PC-3 (cell line): ENCODE results near the gene MYL7. TPM values are rescaled to one million over a fixed set of nuclear protein-coding genes. Genes with fewer than 3 reads are reported as not detected.

Experiments
- ATAC-seq: fragments of 200-7000 bp; cut with Tn5 transposase; 2 replicates; pipeline ENCODE4 v1.9.1; 2020; ENCODE audit warnings: mild to moderate bottlenecking, moderate library complexity
- BruUV-seq: library from RNA; stranded (reverse); fragments of 400-500 nt; replicated peaks from 2 replicates; lab custom pipeline; 2021; lab: Mats Ljungman, UMichigan
- CTCF ChIA-PET: fragments of 300-600 bp; sonication (Branson Sonifier 250); formaldehyde crosslinking; loops from one replicate; lab custom pipeline; 2022; ENCODE audit warnings: antibody characterized with exemption; lab: Charles Lee
- POLR2A ChIA-PET: fragments of 300-600 bp; sonication (Branson Sonifier 250); formaldehyde crosslinking; loops from one replicate; lab custom pipeline; 2022; ENCODE audit warnings: antibody characterized with exemption; ENCODE audit not compliant: unreplicated experiment; lab: Charles Lee
- DNase-seq: peaks from one replicate; pipeline ENCODE4 v3.0.0-alpha.2; 2015
- H2AFZ ChIP-seq: fragments of 300-600 bp; sonication (generic); 2 replicates; pipeline ENCODE4 v1.6.0; 2016; ENCODE audit warnings: antibody characterized with exemption, low read length
- H3F3A ChIP-seq: fragments of 300-600 bp; sonication (generic); one replicate; pipeline ENCODE4 v1.6.0; 2017; ENCODE audit warnings: antibody characterized with exemption, low read length, control low read depth, mild to moderate bottlenecking; ENCODE audit not compliant: unreplicated experiment
- H3K27ac ChIP-seq: fragments of 300-600 bp; sonication (generic); 2 replicates; pipeline ENCODE4 v1.5.1; 2016; ENCODE audit warnings: mild to moderate bottlenecking, low read length
- H3K27me3 ChIP-seq: fragments of 300-600 bp; sonication (generic); 2 replicates; pipeline ENCODE4 v1.6.1; 2016; ENCODE audit warnings: low read length, mixed read lengths
- H3K36me3 ChIP-seq: fragments of 300-600 bp; sonication (generic); 2 replicates; pipeline ENCODE4 v1.6.1; 2016; ENCODE audit warnings: low read depth, mixed run types, low read length, mixed read lengths
- H3K4me1 ChIP-seq: fragments of 300-600 bp; sonication (generic); 2 replicates; pipeline ENCODE4 v1.5.1; 2016; ENCODE audit warnings: low read length; ENCODE audit not compliant: insufficient read depth
- H3K4me2 ChIP-seq: fragments of 300-600 bp; sonication (generic); 2 replicates; pipeline ENCODE4 v1.6.0; 2016; ENCODE audit warnings: low read length
- H3K4me3 ChIP-seq: fragments of 300-600 bp; sonication (generic); 2 replicates; pipeline ENCODE4 v1.5.1; 2016; ENCODE audit warnings: mild to moderate bottlenecking, low read length, mixed read lengths
- H3K79me2 ChIP-seq: fragments of 300-600 bp; sonication (generic); 2 replicates; pipeline ENCODE4 v1.6.1; 2017; ENCODE audit warnings: low read length, mixed read lengths
- H3K9ac ChIP-seq: fragments of 300-600 bp; sonication (generic); 2 replicates; pipeline ENCODE4 v1.6.0; 2016; ENCODE audit warnings: mild to moderate bottlenecking, low read length
- H3K9me2 ChIP-seq: fragments of 300-600 bp; sonication (generic); replicated peaks from 2 replicates; pipeline ENCODE4 v1.6.1; 2016; ENCODE audit warnings: mixed run types, low read length, mixed read lengths
- H3K9me3 ChIP-seq: fragments of 300-600 bp; sonication (generic); 2 replicates; pipeline ENCODE4 v1.6.1; 2016; ENCODE audit warnings: low read length, mixed read lengths
- H4K20me1 ChIP-seq: fragments of 300-600 bp; sonication (generic); 2 replicates; pipeline ENCODE4 v1.6.1; 2016; ENCODE audit warnings: low read length, mixed read lengths
- EZH2 ChIP-seq: fragments of 300-600 bp; sonication (generic); IDR thresholded peaks from one replicate; pipeline ENCODE4 v1.6.1; 2017; ENCODE audit warnings: antibody characterized with exemption, mild to moderate bottlenecking, low read length; ENCODE audit not compliant: unreplicated experiment
- EZH2phosphoT487 ChIP-seq: fragments of 300-600 bp; sonication (generic); IDR thresholded peaks from 2 replicates; pipeline ENCODE4 v1.6.1; 2018; ENCODE audit warnings: mild to moderate bottlenecking, antibody characterized with exemption, low read length, borderline replicate concordance
- intact Hi-C: fragments of 100-400 bp; cut with micrococcal nuclease; formaldehyde crosslinking; loops from 2 replicates; pipeline ENCODE4 v1.9.0; 2023
- total RNA-seq: library from RNA; depleted of rRNA; stranded (reverse); fragments of >200 nt; gene quantifications from 2 replicates; pipeline ENCODE4 v1.2.3, GENCODE V29; 2014
- TF ChIP-seq, protein P1 (sequence below): fragments of 300-600 bp; sonication (generic); conservative IDR thresholded peaks from 2 replicates; pipeline ENCODE4 v1.5.1; 2017; ENCODE audit warnings: antibody characterized with exemption, low read depth, mild to moderate bottlenecking, low read length

Gene MYL7
- total RNA-seq, 1 experiment from 2014 or later: not detected

DNA sequence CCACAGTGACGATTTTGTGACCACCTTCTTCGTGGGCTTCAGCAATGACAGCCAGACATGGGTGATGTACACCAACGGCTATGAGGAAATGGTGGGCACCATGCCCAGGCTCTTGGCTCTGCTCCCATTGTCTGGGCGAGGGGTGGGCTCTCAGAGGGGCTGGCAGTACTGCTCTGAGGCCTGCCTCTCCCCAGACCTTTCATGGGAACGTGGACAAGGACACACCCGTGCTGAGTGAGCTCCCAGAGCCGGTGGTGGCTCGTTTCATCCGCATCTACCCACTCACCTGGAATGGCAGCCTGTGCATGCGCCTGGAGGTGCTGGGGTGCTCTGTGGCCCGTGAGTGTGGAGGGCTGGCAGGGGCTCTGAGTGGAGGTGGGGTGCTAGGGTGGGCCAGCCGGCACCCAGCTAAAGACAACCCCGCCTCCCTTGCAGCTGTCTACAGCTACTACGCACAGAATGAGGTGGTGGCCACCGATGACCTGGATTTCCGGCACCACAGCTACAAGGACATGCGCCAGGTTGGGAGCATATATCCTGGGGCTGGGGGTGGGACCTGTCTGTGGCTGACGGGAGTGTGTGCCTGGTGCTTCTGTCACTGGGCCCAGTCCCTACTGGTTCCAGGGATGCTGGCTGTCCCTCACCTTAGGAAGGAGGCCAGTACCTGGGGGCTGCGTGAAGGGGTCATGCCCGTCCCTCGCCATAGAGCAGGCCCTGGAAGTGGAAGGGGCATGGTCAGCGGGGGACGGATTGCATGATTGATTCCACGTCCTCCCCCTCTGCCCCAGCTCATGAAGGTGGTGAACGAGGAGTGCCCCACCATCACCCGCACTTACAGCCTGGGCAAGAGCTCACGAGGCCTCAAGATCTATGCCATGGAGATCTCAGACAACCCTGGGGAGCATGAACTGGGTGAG is 30.2 kb downstream of the MYL7 start:
- Histone ChIP-seq H3K4me3 (no peak overlapping the region), H3K9me2 (no peaks in the 10 kb centered on the region), H3K9me3 (no peaks in the 10 kb centered on the region), H3K4me2 (no peak overlapping the region), H3K27me3 (no peaks in the 10 kb centered on the region), H3K27ac (no peak overlapping the region), H3K4me1 (no peaks in the 10 kb centered on the region), H3K79me2 (no peaks in the 10 kb centered on the region), H3K9ac (no peak overlapping the region), H3K36me3 (peaks cover 4% of the 10 kb centered on the region; the same call in 1 of the 2 replicates), H2AFZ (no peak overlapping the region), H3F3A (no peaks in the 10 kb centered on the region), H4K20me1 (no peaks in the 10 kb centered on the region)
- ChIA-PET CTCF (no interaction called here), POLR2A (no interaction called here)
- no peak for ATAC-seq
- TF ChIP-seq, protein P1, sequence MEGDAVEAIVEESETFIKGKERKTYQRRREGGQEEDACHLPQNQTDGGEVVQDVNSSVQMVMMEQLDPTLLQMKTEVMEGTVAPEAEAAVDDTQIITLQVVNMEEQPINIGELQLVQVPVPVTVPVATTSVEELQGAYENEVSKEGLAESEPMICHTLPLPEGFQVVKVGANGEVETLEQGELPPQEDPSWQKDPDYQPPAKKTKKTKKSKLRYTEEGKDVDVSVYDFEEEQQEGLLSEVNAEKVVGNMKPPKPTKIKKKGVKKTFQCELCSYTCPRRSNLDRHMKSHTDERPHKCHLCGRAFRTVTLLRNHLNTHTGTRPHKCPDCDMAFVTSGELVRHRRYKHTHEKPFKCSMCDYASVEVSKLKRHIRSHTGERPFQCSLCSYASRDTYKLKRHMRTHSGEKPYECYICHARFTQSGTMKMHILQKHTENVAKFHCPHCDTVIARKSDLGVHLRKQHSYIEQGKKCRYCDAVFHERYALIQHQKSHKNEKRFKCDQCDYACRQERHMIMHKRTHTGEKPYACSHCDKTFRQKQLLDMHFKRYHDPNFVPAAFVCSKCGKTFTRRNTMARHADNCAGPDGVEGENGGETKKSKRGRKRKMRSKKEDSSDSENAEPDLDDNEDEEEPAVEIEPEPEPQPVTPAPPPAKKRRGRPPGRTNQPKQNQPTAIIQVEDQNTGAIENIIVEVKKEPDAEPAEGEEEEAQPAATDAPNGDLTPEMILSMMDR: no peak
- TF ChIP-seq EZH2 (no peak), EZH2phosphoT487 (no peak)
- DNase-seq: no peak
- intact Hi-C loops: no loop called here
- BruUV-seq: no TSS peak

DNA sequence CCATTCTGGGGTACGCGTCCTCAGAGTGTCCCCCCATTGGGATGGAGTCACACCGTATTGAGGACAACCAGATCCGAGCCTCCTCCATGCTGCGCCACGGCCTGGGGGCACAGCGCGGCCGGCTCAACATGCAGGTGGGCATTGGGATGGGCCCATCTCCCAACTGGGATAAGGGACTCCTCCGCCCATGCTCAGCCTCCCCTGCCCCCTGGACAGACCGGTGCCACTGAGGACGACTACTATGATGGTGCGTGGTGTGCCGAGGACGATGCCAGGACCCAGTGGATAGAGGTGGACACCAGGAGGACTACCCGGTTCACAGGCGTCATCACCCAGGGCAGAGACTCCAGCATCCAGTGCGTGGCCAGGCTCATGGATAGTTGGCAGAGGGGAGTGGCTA is 31.1 kb downstream of the MYL7 start:
- H3K4me2 ChIP-seq: no peak overlapping the region
- CTCF ChIA-PET: no interaction called here
- intact Hi-C loops: no loop called here

More for the DNA sequence above, 31.1 kb downstream of the MYL7 start:
- no peaks in the 10 kb centered on the region for H3K27me3 ChIP-seq
- no peaks in the 10 kb centered on the region for H4K20me1 ChIP-seq
- no peak overlapping the region for H2AFZ ChIP-seq
- H3K4me1 ChIP-seq: no peaks in the 10 kb centered on the region
- no peak overlapping the region for H3K4me3 ChIP-seq
- peaks cover 3% of the 10 kb centered on the region; the same call in 1 of the 2 replicates for H3K36me3 ChIP-seq
- no peaks in the 10 kb centered on the region for H3K9me3 ChIP-seq
- no peak for ATAC-seq
- POLR2A ChIA-PET: no interaction called here
- no peaks in the 10 kb centered on the region for H3K9me2 ChIP-seq
- no peaks in the 10 kb centered on the region for H3K79me2 ChIP-seq
- no TSS peak for BruUV-seq
- TF ChIP-seq EZH2 (no peak), EZH2phosphoT487 (no peak)
- TF ChIP-seq, protein P1: no peak
- H3K27ac ChIP-seq: no peak overlapping the region
- no peaks in the 10 kb centered on the region for H3F3A ChIP-seq
- DNase-seq: no peak
- no peak overlapping the region for H3K9ac ChIP-seq
